HepG2 (cell line): ENCODE measurements around the gene ZFAND2B. TPM values are rescaled to one million over a fixed set of nuclear protein-coding genes. Genes with fewer than 3 reads are reported as not detected.

Source experiments
- CBFB ChIP-seq: sonication (generic); formaldehyde crosslinking; IDR thresholded peaks from 2 replicates; pipeline ENCODE4 v1.4.0; 2020; ENCODE audit warnings: missing genetic modification reagents
- CBX5 ChIP-seq: sonication (generic); formaldehyde crosslinking; IDR thresholded peaks from 2 replicates; pipeline ENCODE4 v1.4.0; 2020; ENCODE audit warnings: missing genetic modification reagents, borderline replicate concordance
- HNRNPK ChIP-seq: fragments of 200-400 bp; formaldehyde crosslinking; IDR thresholded peaks from 2 replicates; pipeline ENCODE4 v1.6.1; 2018; ENCODE audit warnings: low read length, low read depth, moderate library complexity, mild to moderate bottlenecking; ENCODE audit not compliant: poor library complexity, severe bottlenecking
- KDM2A ChIP-seq: sonication (generic); formaldehyde crosslinking; IDR thresholded peaks from 2 replicates; pipeline ENCODE4 v1.4.0; 2020; ENCODE audit warnings: low read depth, missing genetic modification reagents, borderline replicate concordance
- MBD4 ChIP-seq: IDR thresholded peaks from 2 replicates; pipeline ENCODE4 v1.6.1; 2012; ENCODE audit warnings: low read length, inconsistent platforms, borderline replicate concordance
- MED1 ChIP-seq: sonication (generic); formaldehyde crosslinking; IDR thresholded peaks from 2 replicates; pipeline ENCODE4 v1.4.0; 2020; ENCODE audit warnings: missing genetic modification reagents
- MTA3 ChIP-seq: sonication (generic); formaldehyde crosslinking; IDR thresholded peaks from 2 replicates; pipeline ENCODE4 v1.4.0; 2020; ENCODE audit warnings: missing genetic modification reagents
- MXI1 ChIP-seq: IDR thresholded peaks from 3 replicates; pipeline ENCODE4 v1.6.1; 2012; ENCODE audit warnings: low read depth, low read length, inconsistent platforms, borderline replicate concordance
- NBN ChIP-seq: fragments of 450-650 bp; conservative IDR thresholded peaks from 2 replicates; pipeline ENCODE4 v1.6.1; 2017
- NFKB2 ChIP-seq: sonication (generic); formaldehyde crosslinking; IDR thresholded peaks from 2 replicates; pipeline ENCODE4 v1.4.0; 2020; ENCODE audit warnings: missing genetic modification reagents, borderline replicate concordance
- NFYB ChIP-seq: sonication (generic); formaldehyde crosslinking; IDR thresholded peaks from 2 replicates; pipeline ENCODE4 v1.4.0; 2020; ENCODE audit warnings: missing genetic modification reagents
- RARA ChIP-seq: IDR thresholded peaks from 2 replicates; pipeline ENCODE4 v1.6.1; 2016; ENCODE audit warnings: missing genetic modification reagents, missing compliant biosample characterization
- SATB2 ChIP-seq: sonication (generic); formaldehyde crosslinking; IDR thresholded peaks from 2 replicates; pipeline ENCODE4 v1.5.0; 2020; ENCODE audit warnings: missing genetic modification reagents
- SIX4 ChIP-seq: sonication (generic); formaldehyde crosslinking; IDR thresholded peaks from 2 replicates; pipeline ENCODE4 v1.4.0; 2020; ENCODE audit warnings: missing genetic modification reagents
- TAF1 ChIP-seq: sonication (generic); formaldehyde crosslinking; IDR thresholded peaks from 2 replicates; pipeline ENCODE4 v1.4.0; 2020; ENCODE audit warnings: missing genetic modification reagents
- TRIM24 ChIP-seq: sonication (generic); formaldehyde crosslinking; IDR thresholded peaks from 2 replicates; pipeline ENCODE4 v1.8.0; 2022; ENCODE audit warnings: mild to moderate bottlenecking, missing genetic modification reagents
- TSC22D2 ChIP-seq: sonication (generic); formaldehyde crosslinking; IDR thresholded peaks from 2 replicates; pipeline ENCODE4 v1.5.1; 2020; ENCODE audit warnings: missing genetic modification reagents, mild to moderate bottlenecking, borderline replicate concordance
- ZMAT3 ChIP-seq: sonication (generic); formaldehyde crosslinking; conservative IDR thresholded peaks from 2 replicates; pipeline ENCODE4 v1.7.0; 2021; ENCODE audit warnings: missing genetic modification reagents
- ZNF230 ChIP-seq: sonication (generic); formaldehyde crosslinking; IDR thresholded peaks from 2 replicates; pipeline ENCODE4 v1.4.0; 2020; ENCODE audit warnings: mild to moderate bottlenecking, missing genetic modification reagents
- ZNF562 ChIP-seq: sonication (generic); formaldehyde crosslinking; IDR thresholded peaks from 2 replicates; pipeline ENCODE4 v1.8.0; 2022; ENCODE audit warnings: missing genetic modification reagents, borderline replicate concordance
- ZNF619 ChIP-seq: sonication (generic); formaldehyde crosslinking; IDR thresholded peaks from 2 replicates; pipeline ENCODE4 v1.4.0; 2020; ENCODE audit warnings: mild to moderate bottlenecking, missing genetic modification reagents
- ZNF703 ChIP-seq: sonication (generic); formaldehyde crosslinking; IDR thresholded peaks from 2 replicates; pipeline ENCODE4 v1.5.1; 2020; ENCODE audit warnings: missing genetic modification reagents, mild to moderate bottlenecking, moderate library complexity, borderline replicate concordance
- ZNF724P ChIP-seq: sonication (generic); formaldehyde crosslinking; IDR thresholded peaks from 2 replicates; pipeline ENCODE4 v1.8.0; 2022; ENCODE audit warnings: missing genetic modification reagents, borderline replicate concordance
- ZNF781 ChIP-seq: sonication (generic); formaldehyde crosslinking; IDR thresholded peaks from 2 replicates; pipeline ENCODE4 v1.5.1; 2020; ENCODE audit warnings: borderline replicate concordance, mild to moderate bottlenecking, missing genetic modification reagents; ENCODE audit errors: not compliant biosample characterization
- ZNF850 ChIP-seq: sonication (generic); formaldehyde crosslinking; conservative IDR thresholded peaks from 2 replicates; pipeline ENCODE4 v1.9.0; 2021; ENCODE audit warnings: mild to moderate bottlenecking, missing genetic modification reagents
- ZSCAN31 ChIP-seq: sonication (generic); formaldehyde crosslinking; IDR thresholded peaks from 2 replicates; pipeline ENCODE4 v1.5.0; 2020; ENCODE audit warnings: low read depth, mild to moderate bottlenecking, missing genetic modification reagents
- polyA plus RNA-seq, 8 experiments: library from polyadenylated mRNA; depleted of rRNA in 3 of 8; stranded (reverse) in 7 of 8; unstranded in 1 of 8; fragments of >200 nt; fragmentation: Illumina TruSeq in 4 of 8; extraction: Trizol in 4 of 8; gene quantifications; 2 replicates each; pipeline versions ENCODE4 v1.2.1 to v1.2.3, GENCODE V29; 2011 to 2016; ENCODE audit warnings: low read depth in 4 of 8, missing spikeins in 1 of 8, mixed read lengths in 1 of 8; ENCODE audit not compliant: insufficient read depth in 1 of 8
- total RNA-seq, 5 experiments: library from RNA; depleted of rRNA; stranded (reverse); fragments of >200 nt; fragmentation: Illumina TruSeq; extraction: Trizol; gene quantifications; 2 replicates each; pipeline ENCODE4 v1.2.3, GENCODE V29; 2016; ENCODE audit warnings: low read depth in 1 of 5
- TF ChIP-seq, protein P1 (sequence below): sonication (generic); formaldehyde crosslinking; IDR thresholded peaks from 2 replicates; pipeline ENCODE4 v1.8.0; 2022; ENCODE audit warnings: missing genetic modification reagents, low read depth, mild to moderate bottlenecking, borderline replicate concordance
- TF ChIP-seq, protein P2 (sequence below): IDR thresholded peaks from 2 replicates; pipeline ENCODE4 v1.6.1; 2012; ENCODE audit warnings: inconsistent platforms
- TF ChIP-seq, protein P3 (sequence below): sonication (generic); formaldehyde crosslinking; conservative IDR thresholded peaks from 2 replicates; pipeline ENCODE4 v1.8.1; 2023; ENCODE audit warnings: missing genetic modification reagents
- TF ChIP-seq, protein P4 (sequence below): IDR thresholded peaks from 2 replicates; pipeline ENCODE4 v1.6.1; 2016; ENCODE audit warnings: missing compliant biosample characterization, missing genetic modification reagents, borderline replicate concordance

The ZFAND2B gene
- total and polyA plus RNA-seq, 2 of the 13 experiments (the other 11 are each of a cell fraction or from before 2014, with no cell fraction given): 53.3 to 115 TPM

DNA sequence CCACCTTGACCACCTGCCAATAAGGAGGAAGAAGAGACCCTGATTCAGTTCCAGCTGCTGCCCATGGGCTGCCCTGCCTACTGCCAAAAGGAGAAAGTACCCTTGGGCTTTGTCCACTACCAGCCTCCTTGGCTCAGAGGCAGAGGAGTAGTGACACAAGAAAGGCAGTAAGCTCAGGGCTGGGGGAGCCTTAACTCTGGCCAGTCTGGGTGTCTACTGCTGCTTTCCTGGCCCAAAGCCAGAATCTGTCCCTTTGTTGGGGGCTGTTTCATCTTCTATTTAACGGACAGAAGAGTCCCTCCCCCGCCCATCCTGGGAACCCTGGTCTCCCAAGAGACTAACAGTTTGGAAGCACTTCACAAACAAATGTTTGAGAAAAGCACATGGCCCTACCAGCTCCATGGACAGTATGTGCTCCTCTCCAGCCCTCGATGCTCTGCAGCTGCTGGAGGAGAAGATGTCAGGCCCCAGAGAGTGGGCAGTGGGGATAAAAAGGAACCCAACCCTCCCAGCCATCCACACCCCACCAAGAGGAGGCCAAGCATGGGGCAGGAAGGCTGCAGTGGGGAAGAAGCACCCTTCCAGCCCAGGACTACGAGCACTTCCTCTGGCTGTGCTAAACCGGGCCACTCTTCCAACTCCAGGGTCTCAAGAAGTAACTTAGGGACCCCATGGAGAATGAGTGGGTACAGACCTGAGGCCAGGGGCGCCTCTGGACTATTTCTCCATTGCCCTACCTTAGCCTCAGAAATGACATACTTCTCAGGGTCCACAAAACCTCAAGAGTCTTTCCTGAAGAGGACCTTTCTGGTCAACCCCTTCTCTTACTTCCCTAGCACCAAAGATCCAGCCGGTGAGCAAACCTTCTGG, 21.7 kb downstream of the ZFAND2B start (continued):
- no peak for TF ChIP-seq KDM2A
- TF ChIP-seq MBD4: no peak
- TF ChIP-seq ZNF850 (CRISPR knock-in tag): no peak
- no peak for TF ChIP-seq ZNF724P (CRISPR knock-in tag)
- peak; percentile 35; the same call in 1 of the 2 replicates for TF ChIP-seq NFKB2 (CRISPR knock-in tag)
- TF ChIP-seq, protein P1, sequence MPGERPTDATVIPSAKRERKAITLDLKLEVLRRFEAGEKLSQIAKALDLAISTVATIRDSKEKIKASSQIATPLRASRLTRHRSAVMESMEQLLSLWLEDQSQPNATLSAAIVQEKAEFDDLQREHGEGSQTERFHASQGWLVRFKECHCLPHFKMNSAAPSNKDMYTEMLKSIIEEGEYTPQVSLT (CRISPR knock-in tag): no peak; the same call in 1 of the 2 replicates
- TF ChIP-seq, protein P2, sequence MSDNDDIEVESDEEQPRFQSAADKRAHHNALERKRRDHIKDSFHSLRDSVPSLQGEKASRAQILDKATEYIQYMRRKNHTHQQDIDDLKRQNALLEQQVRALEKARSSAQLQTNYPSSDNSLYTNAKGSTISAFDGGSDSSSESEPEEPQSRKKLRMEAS: no peak
- TF ChIP-seq ZNF703: no peak
- no peak for TF ChIP-seq ZNF619 (CRISPR knock-in tag)
- no peak for TF ChIP-seq MTA3 (CRISPR knock-in tag)
- TF ChIP-seq ZSCAN31 (CRISPR knock-in tag): no peak
- TF ChIP-seq ZMAT3 (CRISPR knock-in tag): no peak
- no peak for TF ChIP-seq SATB2 (CRISPR knock-in tag)
- TF ChIP-seq, protein P3, sequence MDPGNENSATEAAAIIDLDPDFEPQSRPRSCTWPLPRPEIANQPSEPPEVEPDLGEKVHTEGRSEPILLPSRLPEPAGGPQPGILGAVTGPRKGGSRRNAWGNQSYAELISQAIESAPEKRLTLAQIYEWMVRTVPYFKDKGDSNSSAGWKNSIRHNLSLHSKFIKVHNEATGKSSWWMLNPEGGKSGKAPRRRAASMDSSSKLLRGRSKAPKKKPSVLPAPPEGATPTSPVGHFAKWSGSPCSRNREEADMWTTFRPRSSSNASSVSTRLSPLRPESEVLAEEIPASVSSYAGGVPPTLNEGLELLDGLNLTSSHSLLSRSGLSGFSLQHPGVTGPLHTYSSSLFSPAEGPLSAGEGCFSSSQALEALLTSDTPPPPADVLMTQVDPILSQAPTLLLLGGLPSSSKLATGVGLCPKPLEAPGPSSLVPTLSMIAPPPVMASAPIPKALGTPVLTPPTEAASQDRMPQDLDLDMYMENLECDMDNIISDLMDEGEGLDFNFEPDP (CRISPR knock-in tag): no peak
- no peak for TF ChIP-seq CBX5 (CRISPR knock-in tag)
- TF ChIP-seq MXI1: no peak
- TF ChIP-seq ZNF781: no peak
- no peak for TF ChIP-seq HNRNPK
- TF ChIP-seq NFYB: no peak
- no peak for TF ChIP-seq MED1 (CRISPR knock-in tag)
- TF ChIP-seq SIX4 (CRISPR knock-in tag): no peak
- no peak for TF ChIP-seq RARA (CRISPR knock-in tag)
- no peak for TF ChIP-seq TRIM24
- TF ChIP-seq CBFB (CRISPR knock-in tag): no peak
- TF ChIP-seq TAF1 (CRISPR knock-in tag): no peak
- no peak for TF ChIP-seq ZNF562
- TF ChIP-seq NBN: no peak
- TF ChIP-seq, protein P4, sequence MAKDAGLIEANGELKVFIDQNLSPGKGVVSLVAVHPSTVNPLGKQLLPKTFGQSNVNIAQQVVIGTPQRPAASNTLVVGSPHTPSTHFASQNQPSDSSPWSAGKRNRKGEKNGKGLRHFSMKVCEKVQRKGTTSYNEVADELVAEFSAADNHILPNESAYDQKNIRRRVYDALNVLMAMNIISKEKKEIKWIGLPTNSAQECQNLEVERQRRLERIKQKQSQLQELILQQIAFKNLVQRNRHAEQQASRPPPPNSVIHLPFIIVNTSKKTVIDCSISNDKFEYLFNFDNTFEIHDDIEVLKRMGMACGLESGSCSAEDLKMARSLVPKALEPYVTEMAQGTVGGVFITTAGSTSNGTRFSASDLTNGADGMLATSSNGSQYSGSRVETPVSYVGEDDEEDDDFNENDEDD (CRISPR knock-in tag): no peak
- no peak for TF ChIP-seq TSC22D2 (CRISPR knock-in tag)
- TF ChIP-seq ZNF230: no peak
